OCI-LY7 (cell line): ENCODE measurements around the gene DISP2. TPM values are rescaled to one million over a fixed set of nuclear protein-coding genes. Genes with fewer than 3 reads are reported as not detected.

Experiments
- BruUV-seq: library from RNA; stranded (reverse); fragments of 400-500 nt; replicated peaks from 2 replicates; lab custom pipeline; 2021; lab: Mats Ljungman, UMichigan
- CTCF ChIA-PET: fragments of 300-600 bp; sonication (Branson Sonifier 250); formaldehyde crosslinking; loops from one replicate; lab custom pipeline; 2022; ENCODE audit warnings: antibody characterized with exemption; ENCODE audit not compliant: unreplicated experiment; lab: Charles Lee
- POLR2A ChIA-PET: fragments of 300-600 bp; sonication (Branson Sonifier 250); formaldehyde crosslinking; loops from one replicate; lab custom pipeline; 2022; ENCODE audit warnings: antibody characterized with exemption; lab: Charles Lee
- DNase-seq: peaks from one replicate; pipeline ENCODE4 v3.0.0-alpha.2; 2015; ENCODE audit warnings: low spot score
- H2AFZ ChIP-seq: fragments of 200-600 bp; sonication (generic), shearing (Covaris generic); 2 replicates; pipeline ENCODE4 v1.6.1; 2014; ENCODE audit warnings: mild to moderate bottlenecking, antibody characterized with exemption, low read length, moderate library complexity
- H3K27ac ChIP-seq: fragments of 200-600 bp; sonication (generic); 2 replicates; pipeline ENCODE4 v1.5.1; 2014; ENCODE audit warnings: mixed run types, low read depth, mild to moderate bottlenecking, moderate library complexity, low read length, inconsistent platforms; ENCODE audit not compliant: poor library complexity, severe bottlenecking
- H3K36me3 ChIP-seq: fragments of 200-600 bp; sonication (generic); 2 replicates; pipeline ENCODE4 v1.6.1; 2014; ENCODE audit warnings: mild to moderate bottlenecking, antibody characterized with exemption, low read length, moderate library complexity, mixed read lengths; ENCODE audit not compliant: insufficient read depth
- H3K4me1 ChIP-seq: fragments of 200-600 bp; sonication (generic); 2 replicates; pipeline ENCODE4 v1.5.1; 2014; ENCODE audit warnings: mild to moderate bottlenecking, low read length; ENCODE audit not compliant: insufficient read depth, poor library complexity, severe bottlenecking
- H3K4me2 ChIP-seq: fragments of 200-600 bp; sonication (generic); 2 replicates; pipeline ENCODE4 v1.6.1; 2014; ENCODE audit warnings: mild to moderate bottlenecking, low read length
- H3K4me3 ChIP-seq: fragments of 200-600 bp; sonication (generic); 2 replicates; pipeline ENCODE4 v1.5.1; 2014; ENCODE audit warnings: mild to moderate bottlenecking, low read depth, low read length; ENCODE audit not compliant: poor library complexity, severe bottlenecking
- H3K79me2 ChIP-seq: fragments of 200-600 bp; sonication (generic); 2 replicates; pipeline ENCODE4 v1.6.1; 2016; ENCODE audit warnings: low read depth, mild to moderate bottlenecking, low read length, moderate library complexity, mixed read lengths; ENCODE audit not compliant: insufficient read depth
- H3K9me2 ChIP-seq: fragments of 200-600 bp; sonication (generic); 2 replicates; pipeline ENCODE4 v1.6.1; 2016; ENCODE audit warnings: mild to moderate bottlenecking, low read length, mixed read lengths; ENCODE audit not compliant: insufficient read depth
- H3K9me3 ChIP-seq: fragments of 200-600 bp; sonication (generic); 2 replicates; pipeline ENCODE4 v1.6.1; 2014; ENCODE audit warnings: mild to moderate bottlenecking, mixed run types, low read length, mixed read lengths
- H4K20me1 ChIP-seq: fragments of 200-600 bp; sonication (generic); 2 replicates; pipeline ENCODE4 v1.6.1; 2014; ENCODE audit warnings: mild to moderate bottlenecking, antibody characterized with exemption, low read length, moderate library complexity, mixed read lengths; ENCODE audit not compliant: insufficient read depth
- EZH2phosphoT487 ChIP-seq: fragments of 200-600 bp; sonication (generic); IDR thresholded peaks from 2 replicates; pipeline ENCODE4 v1.6.1; 2018; ENCODE audit warnings: low read depth, borderline replicate concordance, mild to moderate bottlenecking, mixed run types, antibody characterized with exemption, low read length, moderate library complexity, mixed read lengths
- intact Hi-C: fragments of 100-400 bp; cut with micrococcal nuclease; formaldehyde crosslinking; loops from one replicate; pipeline ENCODE4 v1.10.0; 2022; ENCODE audit not compliant: unreplicated experiment
- total RNA-seq, 2 experiments: library from RNA; depleted of rRNA in 1 of 2; stranded (reverse); fragments of >200 nt in 1 of 2; shearing (Covaris generic) in 1 of 2; gene quantifications; 2 replicates each; pipeline ENCODE4 v1.2.3, GENCODE V29; 2014 to 2022
- TF ChIP-seq, protein P1 (sequence below): fragments of 200-600 bp; sonication (generic); conservative IDR thresholded peaks from 2 replicates; pipeline ENCODE4 v1.5.1; 2014; ENCODE audit warnings: mild to moderate bottlenecking, antibody characterized with exemption, low read length, moderate library complexity, mixed read lengths

DISP2 gene
- total RNA-seq, 2 experiments from 2014 or later: 0.03 to 0.25 TPM

DNA sequence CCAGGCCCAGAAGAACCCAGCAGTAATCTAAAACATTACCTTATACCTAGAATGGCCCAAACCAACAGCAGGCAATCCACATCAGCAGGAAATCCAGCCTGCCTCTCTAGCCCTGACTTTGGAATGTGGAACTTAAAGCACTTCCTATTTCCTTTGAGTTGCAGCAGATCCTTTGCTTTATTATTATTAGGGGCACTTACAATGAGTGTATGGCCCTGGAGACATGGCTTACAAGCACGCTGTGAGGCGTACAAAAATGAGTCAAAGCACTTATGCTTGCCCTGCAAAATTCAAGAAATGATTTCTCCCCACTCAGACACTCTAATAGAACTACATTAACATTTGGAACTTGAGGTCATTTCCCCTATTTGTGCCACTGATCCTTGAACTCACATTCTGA lies 15.0 kb downstream of the DISP2 start:
- no peak for DNase-seq
- Histone ChIP-seq H3K4me1 (peaks cover 5% of the 10 kb centered on the region), H3K9me2 (no peaks in the 10 kb centered on the region), H3K4me2 (no peak overlapping the region), H4K20me1 (no peaks in the 10 kb centered on the region), H3K36me3 (no peaks in the 10 kb centered on the region), H2AFZ (no peak overlapping the region), H3K27ac (no peak overlapping the region), H3K9me3 (no peaks in the 10 kb centered on the region), H3K79me2 (no peaks in the 10 kb centered on the region), H3K4me3 (no peak overlapping the region)
- CTCF ChIA-PET: no interaction called here
- intact Hi-C loops: no loop called here
- POLR2A ChIA-PET: no interaction called here
- no TSS peak for BruUV-seq
- TF ChIP-seq, protein P1, sequence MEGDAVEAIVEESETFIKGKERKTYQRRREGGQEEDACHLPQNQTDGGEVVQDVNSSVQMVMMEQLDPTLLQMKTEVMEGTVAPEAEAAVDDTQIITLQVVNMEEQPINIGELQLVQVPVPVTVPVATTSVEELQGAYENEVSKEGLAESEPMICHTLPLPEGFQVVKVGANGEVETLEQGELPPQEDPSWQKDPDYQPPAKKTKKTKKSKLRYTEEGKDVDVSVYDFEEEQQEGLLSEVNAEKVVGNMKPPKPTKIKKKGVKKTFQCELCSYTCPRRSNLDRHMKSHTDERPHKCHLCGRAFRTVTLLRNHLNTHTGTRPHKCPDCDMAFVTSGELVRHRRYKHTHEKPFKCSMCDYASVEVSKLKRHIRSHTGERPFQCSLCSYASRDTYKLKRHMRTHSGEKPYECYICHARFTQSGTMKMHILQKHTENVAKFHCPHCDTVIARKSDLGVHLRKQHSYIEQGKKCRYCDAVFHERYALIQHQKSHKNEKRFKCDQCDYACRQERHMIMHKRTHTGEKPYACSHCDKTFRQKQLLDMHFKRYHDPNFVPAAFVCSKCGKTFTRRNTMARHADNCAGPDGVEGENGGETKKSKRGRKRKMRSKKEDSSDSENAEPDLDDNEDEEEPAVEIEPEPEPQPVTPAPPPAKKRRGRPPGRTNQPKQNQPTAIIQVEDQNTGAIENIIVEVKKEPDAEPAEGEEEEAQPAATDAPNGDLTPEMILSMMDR: no peak
- no peak for TF ChIP-seq EZH2phosphoT487

DNA sequence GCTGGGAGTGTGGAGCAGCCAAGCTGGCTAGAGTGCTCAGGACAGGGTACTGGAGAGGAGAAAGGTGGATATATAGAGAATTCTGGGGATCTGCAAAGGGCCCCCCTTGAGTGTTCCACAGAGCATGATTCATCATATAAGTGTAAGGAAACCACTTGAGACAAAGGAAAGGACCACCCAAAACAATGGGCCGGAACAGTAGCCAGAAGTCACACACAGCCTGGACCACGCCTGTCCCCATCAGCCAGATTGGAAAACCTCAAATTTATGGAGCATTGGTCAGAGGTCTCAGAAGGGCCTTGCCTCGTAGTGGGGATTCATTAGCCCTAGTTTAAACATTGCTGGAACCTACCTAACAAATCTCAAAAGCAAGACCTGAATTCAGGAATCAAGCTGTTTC lies 19.6 kb downstream of the DISP2 start:
- no peak overlapping the region for H3K27ac ChIP-seq
- no TSS peak for BruUV-seq

DNA sequence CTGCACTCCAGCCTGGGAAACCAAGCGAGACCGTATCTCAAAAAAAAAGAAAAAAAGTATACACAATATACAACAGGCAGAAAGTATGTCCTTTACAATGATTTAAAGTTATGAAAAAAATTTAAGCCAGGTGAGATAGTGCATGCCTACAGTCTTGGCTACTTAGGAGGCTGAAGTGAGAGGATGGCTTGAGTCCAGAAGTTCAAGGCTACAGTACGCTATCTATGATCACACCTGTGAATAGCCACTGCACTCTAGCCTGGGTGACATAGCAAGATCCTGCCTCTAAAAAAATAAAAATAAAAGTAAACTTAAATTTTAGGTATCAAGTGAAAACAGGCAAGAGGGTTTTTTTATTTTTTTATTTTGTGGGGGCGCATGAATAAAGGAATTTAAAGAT lies 21.4 kb downstream of the DISP2 start:
- Histone ChIP-seq H3K9me3 (no peaks in the 10 kb centered on the region), H3K4me3 (no peak overlapping the region), H3K4me2 (no peak overlapping the region), H4K20me1 (no peaks in the 10 kb centered on the region), H3K4me1 (peaks cover 7% of the 10 kb centered on the region), H3K27ac (no peak overlapping the region), H2AFZ (no peak overlapping the region), H3K9me2 (no peaks in the 10 kb centered on the region), H3K36me3 (peaks cover 2% of the 10 kb centered on the region), H3K79me2 (peaks cover 14% of the 10 kb centered on the region)
- no peak for TF ChIP-seq EZH2phosphoT487
- TF ChIP-seq, protein P1: no peak
- CTCF ChIA-PET: no interaction called here
- BruUV-seq: no TSS peak
- intact Hi-C loops: no loop called here
- POLR2A ChIA-PET: no interaction called here
- DNase-seq: no peak

More for the DNA sequence above, 19.6 kb downstream of the DISP2 start:
- Histone ChIP-seq H3K4me1 (no peaks in the 10 kb centered on the region), H3K9me3 (no peaks in the 10 kb centered on the region), H3K79me2 (no peaks in the 10 kb centered on the region), H3K4me3 (no peak overlapping the region), H4K20me1 (no peaks in the 10 kb centered on the region), H2AFZ (no peak overlapping the region), H3K36me3 (no peaks in the 10 kb centered on the region), H3K4me2 (no peak overlapping the region), H3K9me2 (no peaks in the 10 kb centered on the region)
- no peak for DNase-seq
- TF ChIP-seq, protein P1: no peak
- no peak for TF ChIP-seq EZH2phosphoT487
- ChIA-PET POLR2A (interaction anchor here (0.9 to 1.5 kb wide), 2 partner anchors 9 to 21 kb away, joined by 3 to 4 read pairs; no protein-coding TSS in a partner anchor), CTCF (no interaction called here)
- intact Hi-C loops: no loop called here
